Suppressor macrophage treated with lipopolysaccharide for 4 hours (primary cell): ENCODE results near the gene KLHDC4.
"Not testable (repeated sequence)": the region's sequence is repeated elsewhere in the genome, so short reads cannot be mapped to it uniquely, and the experiment has no call there.

Experiments used
- DNase-seq: peaks from one replicate; pipeline ENCODE4 v3.0.0-alpha.2; 2020

The KLHDC4 gene

GRCh38 chr16:87765776-87766484 lies at the start of gene KLHDC4:
TSS of gene KLHDC4 (minus strand) at chr16:87765986. CDS start at chr16:87765890, 96 bp downstream.
- peak; percentile 91 for DNase-seq

- DNase-seq: no peak
Observed at GRCh38 chr16:87815567-87815966, 49.8 kb upstream of the KLHDC4 start.

- no peak for DNase-seq
Observed at GRCh38 chr16:87812200-87812656, 46.4 kb upstream of the KLHDC4 start.

GRCh38 chr16:87811454-87811853 lies 45.7 kb upstream of the KLHDC4 start:
- not testable (repeated sequence) for DNase-seq

- DNase-seq: no peak
Observed at GRCh38 chr16:87809150-87809902, 43.5 kb upstream of the KLHDC4 start.

- DNase-seq: no peak
Observed at GRCh38 chr16:87808108-87808507, 42.3 kb upstream of the KLHDC4 start.

- peak; percentile 77 for DNase-seq
Observed at GRCh38 chr16:87806641-87807546, 41.1 kb upstream of the KLHDC4 start.

- no peak for DNase-seq
Observed at GRCh38 chr16:87806261-87806640, 40.5 kb upstream of the KLHDC4 start.

GRCh38 chr16:87803385-87803784 lies 37.6 kb upstream of the KLHDC4 start:
- no peak for DNase-seq

- DNase-seq: no peak
Observed at GRCh38 chr16:87802670-87803069, 36.9 kb upstream of the KLHDC4 start.

GRCh38 chr16:87801679-87802259 lies 36.0 kb upstream of the KLHDC4 start:
- no peak for DNase-seq

GRCh38 chr16:87800497-87800896 lies 34.7 kb upstream of the KLHDC4 start:
- DNase-seq: no peak

- no peak for DNase-seq
Observed at GRCh38 chr16:87795336-87795735, 29.6 kb upstream of the KLHDC4 start.

- DNase-seq: no peak
Observed at GRCh38 chr16:87794485-87795078, 28.8 kb upstream of the KLHDC4 start.

- no peak for DNase-seq
Observed at GRCh38 chr16:87792205-87792565, 26.4 kb upstream of the KLHDC4 start.

GRCh38 chr16:87791295-87792204 lies 25.8 kb upstream of the KLHDC4 start:
- no peak for DNase-seq

- DNase-seq: no peak
Observed at GRCh38 chr16:87790292-87791100, 24.7 kb upstream of the KLHDC4 start.

- no peak for DNase-seq
Observed at GRCh38 chr16:87789437-87790291, 23.9 kb upstream of the KLHDC4 start.

GRCh38 chr16:87788730-87789436 lies 23.1 kb upstream of the KLHDC4 start:
- not testable (repeated sequence) for DNase-seq
